LoVo (cell line): Measurements from ENCODE around the gene PRICKLE3.

ENCODE experiments used
- DNase-seq: peaks from one replicate; pipeline ENCODE4 v3.0.0-alpha.2; 2016; ENCODE audit warnings: low spot score

The PRICKLE3 gene

DNA sequence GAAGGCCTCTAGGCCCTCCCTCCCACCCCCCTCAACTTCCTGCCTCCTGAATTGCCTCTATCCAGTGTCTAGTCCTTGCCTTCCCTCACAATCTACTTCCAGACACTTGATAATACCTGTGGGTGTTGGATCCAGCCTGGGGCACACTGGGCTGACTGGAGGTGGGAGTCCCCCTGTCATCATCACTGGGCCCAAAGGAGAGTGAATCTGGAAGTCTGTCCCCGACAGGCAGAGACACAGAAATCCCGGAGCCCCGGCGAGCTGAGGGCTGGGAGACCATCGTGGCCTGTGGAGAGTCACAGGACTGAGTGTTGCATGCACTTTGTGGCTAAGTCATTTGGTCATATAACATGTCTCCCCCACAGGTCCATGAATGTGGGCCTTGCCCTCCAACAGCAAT, 22.2 kb upstream of the PRICKLE3 start:
- DNase-seq, result no peak

DNA sequence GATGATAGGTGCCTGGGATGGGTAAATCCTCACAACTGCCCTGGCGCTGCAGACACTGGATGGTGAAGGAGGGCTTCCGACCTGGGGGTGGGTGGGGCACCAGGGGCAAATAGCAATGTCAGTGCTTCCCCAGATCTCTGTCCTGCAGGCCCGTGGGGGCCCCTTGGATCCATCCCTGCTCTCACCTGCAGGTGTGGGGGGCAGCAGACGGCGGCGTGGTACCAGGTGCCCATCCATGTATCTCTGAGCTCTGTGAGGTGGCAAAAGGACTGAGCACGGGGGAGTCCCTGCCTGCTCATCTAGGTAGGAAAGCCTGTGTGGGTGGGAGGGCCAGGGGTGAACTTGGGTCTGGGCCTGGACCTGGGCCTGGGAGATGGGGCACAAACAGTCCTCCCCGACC, 20.4 kb upstream of the PRICKLE3 start:
- no peak for DNase-seq

DNA sequence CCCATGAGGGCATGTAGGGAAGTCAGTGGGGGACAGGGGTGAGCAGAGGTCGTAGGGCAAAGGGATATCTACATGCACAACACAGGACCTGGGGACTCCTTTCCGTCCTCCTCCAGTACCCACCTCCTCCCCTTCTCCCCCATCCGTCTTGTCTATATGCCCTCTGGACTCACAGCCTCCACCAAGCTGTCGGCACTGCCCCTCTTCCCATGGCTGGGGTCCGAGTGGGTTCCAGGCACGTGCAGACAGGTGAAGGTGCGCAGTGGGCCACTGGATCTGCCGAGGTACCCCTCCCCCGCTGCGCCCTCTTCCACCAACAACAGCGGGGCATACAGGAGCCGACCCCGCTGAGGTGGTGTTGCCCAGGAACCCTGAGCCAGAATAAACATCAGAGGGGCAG, 19.3 kb upstream of the PRICKLE3 start:
- no peak for DNase-seq

DNA sequence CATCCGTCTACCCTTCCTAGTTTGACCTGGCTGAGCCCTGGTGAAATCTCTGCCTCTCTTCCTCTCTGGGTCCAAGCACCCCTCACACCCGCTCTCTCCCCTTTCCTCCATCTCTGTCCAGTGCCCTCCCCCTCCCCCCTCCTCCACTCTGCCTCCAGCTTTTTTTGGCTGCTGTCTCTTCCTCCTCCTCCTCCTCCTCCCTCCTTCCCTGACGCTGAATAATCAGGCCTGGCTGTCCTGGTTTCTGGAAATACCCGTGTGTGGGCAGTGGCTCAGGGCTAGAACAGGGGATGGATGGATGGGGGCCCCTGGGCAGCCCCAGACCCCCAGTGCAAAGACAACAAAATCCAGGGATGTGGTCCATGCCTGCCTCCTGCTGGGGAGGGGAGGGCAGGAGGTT, 18.5 kb upstream of the PRICKLE3 start:
- no peak for DNase-seq

DNA sequence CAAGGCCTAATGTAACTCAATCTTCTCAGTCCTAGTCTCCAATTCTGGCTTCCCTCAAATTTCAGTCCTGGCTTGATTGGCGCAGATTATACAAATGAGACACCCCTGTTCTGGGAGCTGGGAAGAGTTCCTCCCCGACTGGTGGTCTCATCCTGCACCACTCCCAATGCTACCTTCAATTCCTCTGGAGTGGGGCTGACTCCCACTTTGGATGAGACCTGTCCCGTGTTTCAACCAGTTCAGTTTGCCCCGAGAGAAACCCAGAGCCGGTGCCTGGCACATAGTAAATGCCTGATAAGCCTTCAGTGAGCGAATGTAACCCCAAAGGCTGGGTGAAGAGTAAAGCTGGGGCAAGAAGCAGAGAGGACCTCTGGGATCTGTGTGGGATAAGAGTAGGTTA, 17.8 kb upstream of the PRICKLE3 start:
- no peak for DNase-seq

DNA sequence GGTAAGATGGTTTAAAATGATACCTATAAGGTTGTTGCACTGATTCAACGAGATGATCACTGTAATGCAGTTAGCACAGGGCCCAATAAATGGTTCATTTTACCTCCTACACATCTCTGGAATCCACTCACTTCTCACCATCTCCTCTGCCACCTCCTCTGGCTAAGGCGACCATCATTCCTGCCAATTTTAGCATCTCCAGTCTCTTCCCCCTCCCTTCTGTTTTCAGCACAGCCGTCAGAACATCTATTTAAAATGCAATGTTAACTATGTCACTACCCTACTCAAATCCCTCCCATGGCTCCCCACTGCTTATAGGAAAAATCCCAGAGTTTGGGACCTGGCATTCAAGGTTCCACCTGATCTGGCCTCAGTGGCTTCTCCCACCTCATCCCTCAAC, 17.4 kb upstream of the PRICKLE3 start:
- DNase-seq, result no peak

DNA sequence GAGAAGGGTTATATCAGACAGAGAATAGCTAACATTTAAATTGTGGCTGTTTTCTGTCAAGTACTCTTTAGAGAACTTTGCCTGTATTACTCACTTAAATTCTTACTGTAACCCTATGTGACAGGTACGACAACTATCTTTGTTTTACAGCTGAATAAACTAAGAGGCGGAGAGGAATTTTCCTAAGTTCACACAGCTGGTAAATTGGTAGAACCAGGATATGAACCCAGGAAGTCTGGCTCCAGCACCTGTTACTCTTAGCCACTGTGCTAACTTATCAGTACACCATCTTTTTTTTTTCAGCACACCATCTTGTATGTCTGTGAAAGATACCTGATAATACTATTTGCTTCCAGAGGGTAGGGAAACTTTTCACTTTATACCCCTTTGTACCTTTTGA, 15.8 kb upstream of the PRICKLE3 start:
- DNase-seq, result no peak

DNA sequence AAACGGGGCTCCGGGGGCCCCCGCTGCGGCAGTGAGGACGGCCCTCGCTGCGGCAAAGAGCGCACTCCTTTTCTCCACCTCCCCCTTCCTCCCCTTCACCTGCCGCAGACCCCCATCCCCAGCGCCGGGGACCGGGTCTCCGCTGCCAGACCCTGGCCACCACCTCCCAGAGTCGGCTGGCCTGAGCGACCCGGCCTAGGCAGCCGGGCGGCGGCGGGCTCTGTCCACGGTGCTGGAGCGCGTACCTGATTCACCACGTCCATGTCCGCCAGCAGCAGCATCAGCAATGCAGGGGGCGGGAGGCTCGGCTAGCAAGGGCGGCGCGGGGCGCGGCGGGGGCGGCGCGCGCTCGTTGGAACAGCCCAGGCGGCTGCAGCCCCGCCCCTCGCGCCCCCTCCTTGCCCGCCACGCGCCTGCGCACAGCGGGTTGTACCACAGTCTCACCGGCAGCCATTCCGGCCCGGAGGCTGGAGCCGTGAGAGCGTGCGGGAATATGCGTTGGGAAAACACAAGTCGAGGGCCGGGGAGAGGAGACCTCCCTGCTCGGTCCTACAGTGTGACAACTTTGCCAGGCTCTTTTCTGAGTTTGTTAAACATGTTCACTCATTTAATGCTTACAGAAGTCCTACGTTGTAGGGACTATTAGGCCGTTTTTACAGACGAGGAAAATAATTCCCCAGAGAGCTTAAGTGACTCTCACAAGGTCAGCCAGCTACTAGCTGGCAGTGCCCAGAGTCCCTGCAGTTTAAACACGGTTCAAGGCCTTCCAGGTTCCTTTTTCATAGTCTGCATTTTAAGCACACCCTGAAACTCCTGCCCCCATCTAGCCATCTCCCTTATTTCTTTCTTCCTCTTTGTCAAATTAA, 14.0 kb upstream of the PRICKLE3 start, which contains the start of gene SYP:
Gene SYP, minus strand, starts transcription at position 288 of the 866 bp plus-strand sequence. Its CDS starts 7 bp downstream, at position 281.
- DNase-seq, result peak; percentile 83

DNA sequence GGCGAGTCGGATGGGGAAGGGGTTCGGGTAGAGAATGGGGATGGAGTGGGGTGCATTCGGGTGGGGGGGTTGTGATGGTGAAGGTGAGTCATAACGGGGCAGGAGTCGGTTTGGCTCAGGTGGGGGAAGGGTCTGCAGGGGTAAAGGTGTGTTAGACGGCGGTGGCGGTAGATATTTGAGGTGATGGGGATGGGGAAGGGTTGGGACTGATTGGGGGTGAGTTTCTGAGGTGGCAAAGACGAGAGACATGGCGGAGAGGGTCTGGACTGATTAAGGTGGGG, 13.1 kb upstream of the PRICKLE3 start:
- no peak for DNase-seq

DNA sequence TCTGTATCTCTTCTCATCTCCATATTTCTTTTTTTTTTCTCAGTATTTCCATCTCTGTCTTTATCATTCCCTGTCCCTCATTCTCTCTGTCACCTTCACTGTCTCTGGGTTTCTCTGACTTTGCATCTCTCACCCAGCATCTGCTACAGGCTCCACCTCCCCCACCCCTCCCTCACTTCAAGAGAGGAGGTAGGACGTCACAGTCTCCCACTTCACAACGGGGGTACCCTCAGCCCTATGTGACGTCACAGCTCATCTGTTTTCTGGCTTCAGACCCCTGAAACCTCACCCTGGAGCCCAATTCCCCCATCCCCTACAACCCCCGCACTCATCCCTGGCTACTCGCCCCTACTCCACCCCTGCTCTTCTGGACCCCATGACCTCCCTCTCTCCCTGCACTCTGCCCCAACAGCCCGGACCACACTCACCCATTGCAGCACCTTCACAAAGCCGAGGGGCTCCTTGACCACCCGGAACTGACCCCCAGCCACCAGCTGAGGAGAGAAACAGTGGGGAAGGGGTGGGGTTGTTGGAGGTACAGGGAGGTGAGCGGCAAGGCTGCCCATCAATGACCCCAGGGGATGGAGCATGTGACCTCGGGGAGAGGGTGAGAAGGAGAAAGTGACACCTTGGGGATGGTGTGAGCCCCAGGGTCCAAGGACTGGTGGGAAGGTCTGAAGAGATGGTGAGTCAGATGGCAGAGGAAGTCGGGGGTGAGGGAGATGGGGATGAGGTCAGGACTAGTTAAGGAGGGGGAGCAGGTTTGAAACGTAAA, 12.6 kb upstream of the PRICKLE3 start:
- DNase-seq, result no peak

DNA sequence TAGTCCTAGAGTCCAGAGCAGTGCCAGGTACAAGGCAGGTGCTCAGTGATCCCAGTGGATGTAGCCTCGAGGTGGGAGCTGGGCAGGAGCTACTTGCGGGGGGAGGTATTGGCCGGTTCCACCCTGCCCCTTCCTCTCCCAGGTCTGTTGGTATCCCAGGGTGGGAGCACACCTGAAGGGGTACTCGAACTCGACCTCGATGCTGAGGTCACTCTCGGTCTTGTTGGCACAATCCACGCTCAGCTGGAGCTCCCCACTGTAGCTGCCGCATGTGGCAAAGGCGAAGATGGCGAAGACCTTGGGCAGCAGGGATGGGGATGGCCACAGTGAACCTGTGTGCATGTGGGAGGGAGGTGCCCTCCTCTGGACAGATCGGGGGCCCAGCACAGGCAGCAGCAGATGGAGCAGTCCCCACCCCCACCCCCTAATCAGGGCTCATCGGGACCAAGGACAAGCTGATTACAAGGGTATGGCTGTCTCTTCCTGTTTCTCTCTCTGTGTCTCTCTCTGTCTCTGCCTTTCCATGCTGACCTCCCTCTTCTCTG, 11.4 kb upstream of the PRICKLE3 start:
- DNase-seq, result no peak

DNA sequence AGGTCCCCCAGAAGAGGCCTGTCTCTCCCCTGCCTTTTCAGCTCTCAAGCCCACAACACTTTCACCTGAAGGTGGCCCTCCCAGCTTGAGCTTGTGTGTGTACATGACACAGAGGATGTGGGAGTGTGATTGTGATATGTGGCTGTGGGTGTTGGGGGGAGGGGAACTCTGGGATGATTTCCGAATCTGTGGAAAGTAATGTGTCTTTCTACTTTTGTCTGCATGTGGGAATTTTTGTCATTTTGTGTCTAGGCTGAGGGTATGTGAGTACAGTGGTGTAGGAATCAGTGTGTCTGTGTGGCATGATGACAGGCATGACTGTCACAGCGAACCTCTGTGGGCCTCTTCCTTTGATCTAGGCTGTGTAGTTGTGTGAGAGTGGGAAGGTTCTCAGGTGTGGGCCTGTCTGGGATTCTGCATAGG, 7.4 kb upstream of the PRICKLE3 start:
- no peak for DNase-seq

DNA sequence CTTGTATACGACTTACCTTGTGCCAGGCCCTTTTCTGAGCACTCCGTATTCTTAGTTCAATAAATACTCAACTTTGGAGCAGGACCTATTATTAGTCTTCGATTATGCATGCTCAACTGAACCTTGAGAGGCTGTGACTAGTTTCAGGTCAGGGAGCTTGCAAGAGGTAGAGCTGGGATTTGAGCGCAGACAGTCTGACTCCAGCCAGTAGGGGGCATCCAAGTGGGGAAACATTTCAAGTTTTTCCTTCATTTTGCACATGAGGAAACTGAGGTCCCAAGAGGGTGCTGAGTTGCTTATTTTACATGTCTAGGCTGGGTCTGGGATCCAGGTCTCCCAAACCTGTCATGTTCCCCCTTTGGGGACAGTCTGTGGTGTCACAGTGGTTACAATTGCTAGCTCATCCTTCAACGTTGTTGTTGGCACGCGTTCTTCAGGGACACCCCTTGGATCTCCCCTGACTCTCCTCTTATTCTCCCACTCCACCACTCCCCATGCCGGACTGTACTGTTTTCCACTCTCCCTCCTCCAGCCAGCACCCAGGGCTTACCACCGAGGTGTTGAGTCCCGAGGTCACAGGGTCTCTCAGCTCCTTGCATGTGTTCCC, 6.7 kb upstream of the PRICKLE3 start:
- DNase-seq, result no peak

DNA sequence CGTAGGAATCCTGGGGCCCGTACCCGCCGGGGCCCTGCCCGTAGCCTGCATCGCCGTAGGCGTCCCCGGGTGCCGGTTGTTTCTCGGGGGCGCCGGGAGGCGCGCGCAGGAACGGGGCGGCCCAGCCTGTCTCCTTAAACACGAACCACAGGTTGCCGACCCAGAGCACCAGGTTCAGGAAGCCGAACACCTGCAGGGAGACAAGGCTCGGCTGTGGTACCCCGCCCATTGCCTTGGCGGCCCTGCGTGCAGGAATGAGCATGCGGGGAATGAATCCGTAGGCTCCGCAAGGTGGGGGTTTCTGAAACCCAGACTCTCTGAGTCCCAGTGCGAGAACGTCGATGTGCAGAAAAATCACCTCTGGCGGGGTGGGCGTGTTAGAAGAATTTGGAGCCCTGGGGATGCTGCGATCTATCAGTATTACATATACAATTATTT, 5.4 kb upstream of the PRICKLE3 start:
- no peak for DNase-seq

DNA sequence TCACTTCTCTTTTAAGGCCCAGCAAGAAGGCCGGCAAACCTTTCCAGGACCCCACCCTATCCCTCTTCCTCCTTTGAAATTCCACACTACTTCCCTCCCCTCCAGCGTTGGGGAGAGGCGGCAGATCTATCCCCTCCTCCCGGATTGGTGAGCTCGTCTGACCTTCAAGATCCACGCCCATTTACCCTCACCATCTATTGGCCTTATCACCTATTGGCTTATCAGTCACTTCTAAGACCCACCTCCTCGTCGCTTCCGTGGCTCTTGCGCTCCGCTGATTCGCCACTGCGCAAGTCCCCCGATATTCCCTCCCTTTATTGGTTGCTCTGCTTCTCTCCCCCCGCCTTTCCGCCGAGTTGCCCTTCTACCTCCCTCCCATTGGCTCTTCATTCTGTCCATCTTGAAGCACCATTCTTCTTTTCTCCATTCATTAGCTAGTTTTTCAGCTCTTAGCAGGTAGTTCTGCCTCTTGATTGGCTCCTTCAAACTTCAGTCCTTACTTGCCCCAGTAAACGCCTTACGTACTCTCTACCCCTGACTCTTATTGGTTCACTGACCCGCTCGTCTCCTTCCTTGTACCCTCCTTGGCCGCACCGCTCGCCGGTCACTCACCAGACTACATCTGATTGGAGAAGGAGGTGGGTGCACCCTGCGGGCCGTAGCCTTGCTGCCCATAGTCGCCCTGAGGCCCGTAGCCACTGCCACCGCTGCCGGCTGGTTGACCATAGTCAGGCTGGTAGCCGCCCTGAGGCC, 4.8 kb upstream of the PRICKLE3 start:
- DNase-seq, result peak; percentile 90

DNA sequence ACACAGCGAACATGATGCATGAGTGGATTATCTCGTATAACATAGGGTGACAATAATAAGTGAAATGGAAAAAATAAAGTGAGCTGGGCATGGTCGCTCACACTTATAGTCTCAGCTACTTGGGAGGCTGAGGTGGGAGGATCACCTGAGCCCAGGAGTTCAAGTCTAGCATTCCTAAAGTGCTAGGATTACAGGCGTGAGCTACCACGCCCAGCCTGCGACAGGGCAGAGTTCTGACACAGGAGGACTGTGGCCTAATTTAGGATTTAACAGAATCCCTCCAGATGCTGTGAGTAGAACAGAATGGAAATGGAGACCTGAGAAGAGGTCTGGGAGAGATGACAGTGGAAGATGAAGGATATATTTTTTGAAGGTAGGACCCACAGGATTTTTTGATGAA, 3.4 kb upstream of the PRICKLE3 start:
- DNase-seq, result no peak

DNA sequence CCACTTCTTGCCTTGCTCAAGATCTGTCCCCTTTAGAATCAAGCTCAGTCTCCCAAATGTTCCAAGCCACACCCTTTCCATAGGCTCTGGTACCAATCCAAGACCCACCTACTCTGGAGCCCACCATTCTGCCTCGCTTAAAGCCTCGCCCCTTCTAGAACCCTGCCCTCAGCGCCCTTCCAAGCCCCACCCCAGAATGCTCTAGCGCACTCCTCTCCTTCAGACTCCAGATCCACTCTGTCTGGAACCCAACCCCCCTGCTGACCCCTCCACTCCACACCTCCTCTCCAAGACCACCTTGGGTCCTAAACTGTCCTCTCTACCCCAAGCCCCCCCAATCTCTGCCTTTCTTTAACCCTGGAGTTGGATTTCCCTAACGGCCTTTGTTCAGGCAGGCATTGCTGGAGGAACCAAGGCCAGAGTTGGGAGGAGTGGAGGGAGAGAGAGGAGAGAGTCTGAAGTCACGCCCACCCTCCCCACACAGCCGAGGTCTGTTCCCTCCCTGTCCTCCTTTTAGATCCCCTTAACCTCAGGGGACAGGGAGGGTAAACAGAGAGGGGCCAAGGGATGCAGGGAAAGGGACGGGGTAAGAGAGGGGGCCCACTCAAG, 2.4 kb upstream of the PRICKLE3 start:
- DNase-seq, result no peak

DNA sequence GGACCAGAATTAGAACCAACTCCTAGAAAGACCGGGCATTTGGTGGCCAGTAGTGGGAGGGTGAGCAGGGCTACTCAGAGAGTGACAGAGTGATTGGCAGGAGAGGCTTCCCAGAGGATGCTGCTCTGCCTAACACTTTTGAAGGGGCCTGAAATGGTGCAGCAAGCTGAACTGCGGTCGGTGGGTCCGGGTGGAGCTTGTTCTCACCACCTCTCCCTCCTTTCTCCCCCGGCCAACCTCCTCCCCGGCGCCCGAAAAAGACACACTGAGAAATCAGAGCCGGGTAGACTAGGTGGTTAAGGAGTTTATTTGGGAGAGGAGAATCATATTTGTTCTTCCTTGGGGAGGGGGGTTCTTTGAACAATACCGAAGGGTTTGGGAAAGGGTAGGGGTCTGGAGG, 1.4 kb upstream of the PRICKLE3 start:
- no peak for DNase-seq

DNA sequence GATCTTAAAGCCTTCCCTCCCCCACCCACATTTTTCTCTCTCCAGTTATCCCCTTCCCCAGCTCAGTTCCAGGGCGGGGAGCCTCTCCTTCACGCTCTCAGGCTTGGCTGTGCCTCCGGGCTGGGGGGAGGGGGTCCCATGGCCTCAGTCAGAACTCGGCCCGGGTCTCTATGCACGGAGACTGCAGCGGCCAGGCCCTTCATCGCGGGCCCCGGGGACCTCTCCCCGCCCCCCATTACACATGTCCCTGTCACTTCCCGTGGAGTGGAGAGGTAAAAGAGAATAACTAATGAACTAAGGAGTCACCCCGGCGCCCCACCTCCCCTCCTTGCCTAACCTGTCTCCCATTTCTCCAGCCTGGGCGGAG, 838 bp upstream of the PRICKLE3 start:
- DNase-seq, result no peak

DNA sequence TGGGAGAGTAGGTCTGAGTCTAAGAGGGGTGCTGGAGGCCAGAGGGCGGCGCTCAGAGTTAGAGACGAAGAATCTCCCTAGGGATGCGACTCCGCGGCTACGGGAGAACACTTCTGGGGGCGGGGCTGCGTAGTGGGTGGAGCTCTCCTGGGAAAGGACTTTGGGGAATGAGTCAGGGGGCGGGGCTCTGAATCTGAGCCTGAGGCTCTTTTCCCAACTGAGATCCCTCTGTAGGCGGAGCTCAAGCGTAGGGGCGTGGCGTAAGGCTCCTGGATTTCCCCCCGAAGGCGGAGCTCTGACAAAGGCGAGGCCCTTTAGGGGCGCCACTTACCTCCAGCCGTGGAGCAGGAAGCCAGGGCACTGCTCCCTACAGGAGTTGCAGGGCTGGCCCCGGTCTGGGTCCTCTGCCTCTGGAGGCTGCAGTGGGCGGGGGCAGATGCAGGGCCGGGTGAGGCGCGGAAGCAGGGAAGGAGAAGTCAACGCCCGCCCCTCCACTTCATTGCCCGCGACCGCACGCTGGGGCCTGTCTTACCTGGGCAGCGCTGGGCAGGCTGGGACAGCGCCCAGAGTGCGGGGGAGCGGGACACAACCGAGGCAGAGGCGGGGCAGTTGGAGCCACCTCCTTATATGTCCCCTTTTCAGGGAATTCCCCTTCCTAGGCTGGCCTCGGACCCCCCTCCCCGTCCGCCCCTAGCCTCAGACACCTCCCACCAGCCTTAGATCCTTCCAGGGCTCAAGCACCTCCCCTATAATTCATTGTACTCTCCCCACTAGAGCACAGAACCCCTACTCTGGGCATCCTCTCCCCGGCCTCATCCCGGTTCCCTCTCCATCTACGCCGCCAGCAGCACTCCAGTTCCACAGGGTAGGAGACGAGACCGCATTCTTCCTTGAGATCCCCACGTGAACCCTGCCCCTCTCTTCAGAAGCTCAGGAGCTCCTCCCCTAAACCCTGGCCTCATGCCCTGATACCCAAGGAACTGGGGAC, 1.6 kb downstream of the PRICKLE3 start:
- DNase-seq, result peak; percentile 89
